ENCODE measurements around the gene DLG2.

Gene DLG2

DNA sequence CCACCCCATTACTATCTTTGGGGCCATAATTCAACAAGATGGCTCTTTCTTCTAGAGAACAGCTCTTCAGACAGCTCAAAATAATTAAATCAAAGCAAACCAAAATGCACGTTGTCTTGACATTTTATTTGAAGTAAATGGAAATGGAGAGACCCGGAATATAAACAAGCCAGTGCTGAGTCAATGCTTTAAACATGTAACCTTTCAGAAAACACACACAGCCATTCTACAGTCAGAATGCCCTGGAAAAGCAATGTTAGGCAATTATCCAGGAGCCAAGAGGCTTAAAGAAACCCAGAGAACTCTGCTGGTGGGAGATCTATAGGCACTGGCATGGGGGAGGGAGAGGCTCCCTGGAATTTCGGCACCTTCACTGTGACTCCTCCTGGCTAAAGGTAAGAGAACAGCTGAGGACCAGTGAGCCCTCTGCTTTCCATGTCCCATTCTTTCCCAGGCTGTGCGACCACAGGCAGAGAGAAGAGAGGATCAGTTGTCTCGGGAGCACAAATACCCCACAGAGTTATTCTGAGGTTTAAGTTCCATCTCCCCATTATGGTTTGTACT, 2086.9 kb downstream of the DLG2 start:
- DNase-seq (ENCODE audit: low read depth, low spot score) = no peak

DNA sequence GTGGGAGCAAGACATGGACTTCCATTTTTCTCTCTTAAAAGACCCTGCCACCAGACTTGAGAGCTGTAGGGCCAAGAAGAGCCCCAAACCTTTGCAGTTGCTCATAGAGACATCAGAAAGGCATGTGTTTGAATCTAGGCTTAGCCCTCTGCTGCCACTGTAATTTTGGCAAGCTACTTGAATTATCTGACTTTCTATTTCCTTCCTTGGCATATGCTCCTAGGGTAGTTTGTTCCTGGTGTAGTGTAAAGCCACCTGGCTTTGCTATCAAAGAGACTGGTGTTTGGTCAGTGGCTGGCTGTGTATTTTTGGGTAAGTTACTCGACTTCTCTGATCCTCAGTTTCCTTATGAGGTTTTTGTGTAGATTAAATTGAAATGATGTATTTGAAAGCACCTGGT, 2088.9 kb downstream of the DLG2 start:
- DNase-seq (ENCODE audit: low read depth, low spot score) = no peak

DNA sequence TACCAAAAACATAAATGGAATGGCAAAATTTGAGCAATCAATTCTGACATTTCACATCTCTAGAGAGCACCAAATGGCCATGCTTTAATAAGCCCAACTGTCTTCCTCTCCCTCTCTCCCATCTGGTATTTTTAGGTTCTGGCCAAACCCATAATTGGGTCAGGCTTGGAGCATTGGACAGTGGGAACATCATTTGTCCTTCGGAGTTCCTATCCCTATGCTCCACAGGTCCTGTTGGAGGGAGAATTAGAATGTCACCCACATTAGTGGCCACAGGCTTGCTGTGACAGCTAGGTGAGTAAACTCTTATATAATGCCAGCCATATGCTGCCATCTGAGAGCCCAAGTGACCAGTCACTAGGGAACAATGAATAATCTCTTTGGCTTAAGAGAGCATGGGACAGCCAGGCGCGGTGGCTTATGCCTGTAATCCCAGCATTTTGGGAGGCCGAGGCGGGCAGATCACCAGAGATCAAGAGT, 2090.0 kb downstream of the DLG2 start:
- DNase-seq (ENCODE audit: low read depth, low spot score) = no peak

DNA sequence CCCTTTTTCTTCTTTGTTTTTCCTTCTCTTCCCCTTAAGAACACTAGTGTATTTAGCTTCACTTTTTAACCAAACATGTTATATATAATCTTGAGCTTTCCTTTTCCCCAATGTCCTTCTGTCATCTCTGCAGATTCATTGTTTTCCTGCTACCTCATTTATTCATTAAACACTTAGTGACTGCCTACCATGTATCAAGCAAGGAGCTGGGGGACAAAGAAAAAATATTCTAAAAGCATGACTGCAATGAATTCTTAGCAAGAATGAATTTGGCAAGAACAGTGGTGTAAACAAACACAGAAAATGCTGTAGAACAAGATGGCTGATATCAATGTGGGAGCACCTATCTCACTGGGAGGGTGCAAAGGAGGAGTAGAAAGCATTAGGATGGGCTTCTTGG, 2094.0 kb downstream of the DLG2 start:
- DNase-seq (ENCODE audit: low read depth, low spot score) = no peak

DNA sequence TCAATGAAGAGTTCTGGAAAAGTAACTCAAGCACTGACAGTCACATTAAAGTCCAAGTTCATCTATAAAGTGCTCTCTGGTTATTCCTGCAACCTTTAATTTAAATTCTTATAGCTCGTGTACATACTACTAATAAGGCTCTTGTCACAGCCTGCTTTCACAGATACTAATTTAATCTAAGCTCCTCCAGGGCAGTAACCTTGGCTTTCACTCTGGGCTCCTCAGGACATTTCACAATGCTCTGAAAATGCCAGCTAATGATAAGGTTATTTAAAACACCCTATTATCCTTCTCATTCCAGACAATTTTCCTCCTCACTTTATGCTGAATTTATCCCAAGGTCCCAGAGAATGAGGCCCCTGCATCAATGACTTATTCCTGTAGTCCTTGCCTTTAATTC, 2098.3 kb downstream of the DLG2 start:
- no peak for DNase-seq (ENCODE audit: low read depth, low spot score)

DNA sequence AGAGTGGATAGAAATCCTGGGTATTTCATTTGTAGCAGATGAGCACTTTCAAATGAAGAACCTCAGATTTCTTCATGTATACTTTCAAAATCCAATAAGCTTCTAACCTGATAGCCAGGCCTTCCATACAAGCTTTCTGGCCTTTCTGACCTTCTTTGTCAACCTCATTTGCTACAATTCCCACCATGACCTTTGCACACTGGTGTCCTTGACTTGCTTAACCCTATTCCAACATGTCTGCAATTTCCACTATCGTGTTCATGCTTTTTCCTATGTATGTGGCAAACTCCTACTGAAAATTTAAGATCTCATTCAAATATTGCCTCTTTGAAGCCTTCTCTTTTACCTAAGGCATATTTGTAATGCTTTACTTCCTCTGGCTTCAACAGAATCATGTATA, 2098.9 kb downstream of the DLG2 start:
- no peak for DNase-seq (ENCODE audit: low read depth, low spot score)

DNA sequence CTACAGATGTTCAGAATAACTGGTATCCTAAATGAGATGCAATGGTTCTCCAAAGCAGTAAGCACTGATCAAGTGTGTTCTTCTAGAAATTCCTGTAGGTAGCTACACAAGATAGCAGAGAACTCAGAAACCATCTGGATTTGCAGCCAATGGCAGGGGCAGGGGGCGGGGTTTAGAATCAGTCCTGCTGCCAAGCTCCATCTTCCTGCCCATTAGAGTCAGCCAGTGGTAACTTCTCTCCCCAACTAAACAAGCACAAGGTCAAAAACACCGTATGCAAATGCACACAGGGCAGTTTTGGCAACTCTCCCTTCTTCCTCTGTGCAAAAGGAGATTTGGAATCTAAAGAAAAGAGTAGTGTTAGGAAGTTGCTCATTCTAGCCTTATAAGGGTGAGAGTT, 2103.5 kb downstream of the DLG2 start:
- no peak for DNase-seq (ENCODE audit: low read depth, low spot score)

DNA sequence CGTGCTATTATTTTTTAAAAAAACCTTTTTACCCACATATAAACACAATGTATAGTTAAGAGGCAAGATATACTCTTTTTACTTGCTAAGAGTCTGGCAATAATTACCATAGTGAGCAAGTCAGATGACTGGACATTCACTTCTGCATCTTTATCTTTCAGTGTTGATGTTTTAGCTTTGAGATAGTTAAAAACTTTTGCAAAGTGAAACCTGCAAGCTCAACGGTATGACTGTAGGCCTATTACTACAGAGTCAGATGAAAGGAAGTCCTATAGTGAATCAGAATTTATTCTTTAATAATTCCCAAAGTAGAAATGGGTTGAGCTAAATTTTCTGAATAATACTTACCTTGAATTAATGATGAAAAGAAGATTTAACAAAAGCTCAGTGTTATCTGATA, 2104.2 kb downstream of the DLG2 start:
- no peak for DNase-seq (ENCODE audit: low read depth, low spot score)

DNA sequence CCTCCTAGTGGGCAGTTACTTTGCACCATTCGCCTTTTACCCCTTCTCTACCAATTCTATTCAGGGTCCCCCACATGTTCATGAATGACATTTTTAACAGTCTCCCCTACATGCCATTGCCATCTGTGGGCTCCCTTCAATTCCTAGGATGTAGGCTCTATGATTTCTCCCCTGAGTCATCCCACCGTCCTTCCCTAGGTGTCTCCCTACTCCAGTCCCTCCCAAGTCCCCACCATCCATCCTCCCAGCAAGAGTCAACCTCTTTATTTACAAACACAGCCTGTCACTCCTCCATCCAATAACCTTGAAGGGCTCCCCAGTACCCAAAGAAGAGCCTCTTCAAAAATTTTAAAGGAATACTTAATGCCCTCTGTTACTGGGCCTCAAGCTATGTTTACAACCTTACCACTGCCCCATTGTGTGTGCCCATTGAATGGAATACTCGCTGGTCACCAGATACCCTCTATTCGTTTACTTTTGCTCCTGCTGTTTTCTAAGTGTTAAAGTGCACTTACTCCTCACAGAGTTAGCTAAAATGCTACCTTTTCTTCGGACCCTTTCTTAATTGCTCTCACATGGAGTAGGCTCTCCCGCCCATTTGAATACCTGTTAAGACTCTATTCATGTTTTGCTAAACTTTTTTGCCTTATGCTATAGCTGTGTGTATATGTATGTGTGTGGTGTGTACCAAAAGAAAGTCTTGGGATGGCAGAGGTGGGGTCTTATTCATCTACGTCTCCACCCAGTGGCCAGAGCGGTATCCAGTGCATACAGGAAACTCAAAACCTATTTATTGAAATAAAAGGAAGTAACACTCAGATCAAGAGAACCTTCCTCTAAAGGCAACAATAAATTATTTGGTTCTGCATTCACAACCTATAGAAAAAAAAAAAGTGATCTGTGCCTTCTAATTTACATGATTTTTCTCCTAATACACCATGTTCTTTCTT, 2105.2 kb downstream of the DLG2 start:
- DNase-seq (ENCODE audit: low read depth, low spot score) = no peak

DNA sequence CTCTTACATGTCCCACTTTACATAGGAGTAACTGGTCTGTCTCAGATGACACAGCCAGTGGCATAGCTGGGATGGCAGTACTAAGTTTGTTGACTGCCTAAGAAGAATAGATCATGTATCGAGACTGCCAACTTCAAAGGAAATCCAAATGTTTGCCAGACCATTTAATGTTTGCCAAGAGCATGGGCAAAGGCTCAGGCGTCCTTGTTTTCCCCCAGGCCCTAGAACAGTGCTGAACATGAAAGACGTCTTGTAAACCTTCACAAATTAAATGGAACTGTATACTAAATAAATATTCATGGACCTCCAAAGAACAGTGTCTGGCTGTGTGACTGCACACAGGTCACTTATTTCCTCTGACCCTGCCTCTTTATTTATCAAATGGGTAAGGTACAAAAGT, 2106.3 kb downstream of the DLG2 start:
- DNase-seq (ENCODE audit: low read depth, low spot score) = no peak

DNA sequence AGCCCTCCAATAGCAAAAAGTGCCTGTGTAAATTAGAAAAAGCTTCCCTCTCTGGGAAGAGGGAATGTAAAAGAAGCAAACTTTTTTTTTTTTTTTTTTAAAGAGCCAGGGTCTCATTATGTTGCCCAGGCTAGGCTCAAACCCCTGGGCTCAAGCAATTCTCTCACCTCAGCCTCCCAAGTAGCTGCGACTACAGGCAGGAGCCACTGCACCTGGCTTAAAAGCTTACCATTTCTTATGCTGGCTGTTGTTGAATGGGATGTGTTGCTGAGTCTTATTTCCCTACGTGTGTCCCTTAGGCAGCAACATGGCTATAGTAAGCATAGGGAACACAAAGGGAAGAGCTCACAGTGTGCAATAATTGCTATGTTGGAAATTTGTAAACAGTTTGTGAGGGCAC, 2115.5 kb downstream of the DLG2 start:
- no peak for DNase-seq (ENCODE audit: low read depth, low spot score)

DNA sequence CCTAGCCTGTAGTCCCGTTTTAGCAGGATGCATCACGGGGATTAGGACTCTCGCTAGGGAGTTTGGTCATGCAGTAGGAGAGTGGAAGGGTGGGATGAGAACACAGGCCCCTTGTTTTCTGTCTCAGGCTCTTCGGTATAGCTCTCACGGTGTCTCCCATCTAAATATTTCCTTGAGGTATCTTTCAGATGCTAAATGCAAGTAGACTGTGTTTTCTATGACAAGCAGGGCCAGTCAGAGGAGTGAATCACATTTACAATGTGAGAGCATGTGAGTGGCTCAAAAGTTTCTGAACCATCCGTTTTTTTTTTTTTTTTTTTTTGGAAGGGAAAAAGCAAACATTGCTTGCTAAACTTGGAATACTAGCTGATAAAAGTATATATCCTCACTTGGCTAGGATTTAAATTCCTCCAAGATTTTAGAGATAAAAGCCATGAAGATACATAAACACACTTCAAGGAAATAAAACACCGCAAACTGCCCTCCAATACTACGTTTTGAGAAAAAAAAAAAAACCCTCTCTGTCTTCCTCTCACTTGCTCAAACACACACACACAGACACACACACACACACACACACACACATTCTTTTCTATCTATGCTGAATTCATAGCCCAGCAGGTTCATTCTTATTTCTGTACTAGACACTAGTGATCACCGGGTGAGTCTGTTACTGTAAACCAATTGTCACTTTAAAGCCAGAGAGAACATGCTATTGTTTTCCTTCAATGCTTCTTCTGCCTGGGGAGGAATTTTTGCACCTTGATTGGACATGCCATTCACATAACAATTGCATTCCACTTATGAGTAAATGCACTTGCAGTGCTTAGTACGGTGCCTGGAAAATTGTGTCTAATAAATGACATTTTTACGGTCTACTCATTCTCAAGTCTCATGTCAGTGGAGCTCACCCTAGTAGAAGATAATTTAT, 2116.3 kb downstream of the DLG2 start:
- no peak for DNase-seq (ENCODE audit: low read depth, low spot score)

DNA sequence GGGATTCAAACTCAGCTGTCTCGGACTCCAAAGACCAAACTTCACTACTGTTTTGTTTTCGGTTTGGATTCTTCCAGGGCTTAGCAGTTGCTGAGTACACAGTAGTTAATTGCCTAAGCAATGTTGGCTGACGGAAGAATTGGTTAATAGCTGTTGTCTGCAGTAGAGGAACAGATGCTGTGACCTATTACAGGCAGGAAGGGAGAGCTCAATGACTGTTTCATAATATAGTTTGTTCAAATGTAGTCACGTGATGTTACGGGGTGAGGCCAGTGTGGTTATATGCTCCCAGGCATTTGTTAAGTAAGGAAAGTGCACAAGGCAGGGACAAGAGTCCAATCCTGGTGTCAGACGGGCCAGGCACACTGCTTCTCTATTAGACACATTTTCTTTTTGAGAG, 2118.3 kb downstream of the DLG2 start:
- no peak for DNase-seq (ENCODE audit: low read depth, low spot score)

DNA sequence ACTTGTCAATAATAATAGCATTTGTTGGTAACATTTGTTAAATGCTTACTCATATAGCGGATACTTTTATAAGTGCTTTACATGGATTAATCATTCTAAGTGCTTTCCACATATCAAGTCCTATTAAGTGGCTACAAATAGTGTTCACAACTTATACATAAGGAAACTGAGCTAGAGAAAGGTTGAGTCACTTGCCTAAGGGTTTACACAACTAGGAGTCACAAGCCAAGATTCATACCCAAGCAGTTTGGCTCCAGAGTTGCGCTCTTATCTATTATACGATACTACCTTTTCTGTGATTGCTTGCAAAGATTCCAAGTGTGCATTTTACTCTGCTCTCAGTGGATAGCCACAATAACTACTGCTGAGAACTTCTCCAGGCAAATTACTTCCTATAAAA, 2125.1 kb downstream of the DLG2 start:
- DNase-seq (ENCODE audit: low read depth, low spot score) = no peak

DNA sequence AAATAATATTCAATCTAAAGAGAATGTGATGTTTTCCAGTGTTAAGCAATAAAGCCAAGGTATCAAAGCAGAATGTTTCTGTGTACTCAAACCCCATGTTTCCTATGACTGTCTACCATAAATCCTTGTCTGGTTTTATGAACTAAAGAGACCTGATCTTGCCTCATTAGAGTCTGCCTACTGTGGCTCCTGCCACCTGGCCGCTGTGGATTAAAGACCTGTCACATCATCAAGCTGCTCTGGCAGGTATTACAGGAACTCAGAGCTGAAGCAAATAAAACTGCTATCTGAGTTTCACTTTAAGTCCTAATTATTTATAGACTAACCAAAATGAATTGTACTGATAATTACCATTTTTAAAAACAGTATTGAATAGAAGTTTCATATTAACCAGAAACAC, 2133.2 kb downstream of the DLG2 start:
- no peak for DNase-seq (ENCODE audit: low read depth, low spot score)

DNA sequence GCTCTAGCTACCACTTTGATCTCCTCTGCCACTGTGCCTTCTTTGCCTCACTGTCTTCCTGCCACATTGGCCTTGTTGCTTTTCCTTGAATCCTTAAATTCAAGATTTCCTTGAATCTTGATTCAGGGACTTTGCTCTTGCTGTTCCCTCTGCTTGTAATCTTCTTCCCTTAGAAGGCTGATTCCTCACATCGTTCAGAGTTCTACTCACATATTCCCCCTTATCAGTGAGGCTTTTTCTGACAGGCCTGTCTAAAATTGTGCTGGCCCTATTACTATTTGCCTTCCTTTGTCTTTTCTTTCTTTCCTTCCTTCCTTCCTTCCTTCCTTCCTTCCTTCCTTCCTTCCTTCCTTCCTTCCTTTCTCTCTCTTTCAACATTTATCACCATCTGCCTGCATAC, 2134.1 kb downstream of the DLG2 start:
- no peak for DNase-seq (ENCODE audit: low read depth, low spot score)

DNA sequence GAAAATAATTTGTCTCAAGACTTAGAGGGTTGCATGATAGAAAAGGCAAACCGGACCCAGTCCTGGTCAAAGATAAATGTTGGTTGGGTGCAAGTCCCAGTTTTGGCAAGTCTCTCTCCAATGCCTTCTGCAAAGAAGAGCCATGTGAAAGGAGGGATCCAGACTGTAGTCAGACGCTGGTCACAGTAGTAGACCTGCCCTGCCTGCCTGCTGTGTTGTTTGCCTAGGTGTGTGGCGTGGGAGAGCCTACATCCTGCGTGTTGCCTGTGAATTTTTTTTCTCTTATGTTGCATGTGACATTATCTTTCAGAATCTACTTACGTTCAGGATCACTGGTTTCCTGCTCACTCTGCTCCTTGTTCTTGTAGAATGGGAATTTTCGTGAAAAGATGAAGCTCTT, 2143.3 kb downstream of the DLG2 start:
- no peak for DNase-seq (ENCODE audit: low read depth, low spot score)

DNA sequence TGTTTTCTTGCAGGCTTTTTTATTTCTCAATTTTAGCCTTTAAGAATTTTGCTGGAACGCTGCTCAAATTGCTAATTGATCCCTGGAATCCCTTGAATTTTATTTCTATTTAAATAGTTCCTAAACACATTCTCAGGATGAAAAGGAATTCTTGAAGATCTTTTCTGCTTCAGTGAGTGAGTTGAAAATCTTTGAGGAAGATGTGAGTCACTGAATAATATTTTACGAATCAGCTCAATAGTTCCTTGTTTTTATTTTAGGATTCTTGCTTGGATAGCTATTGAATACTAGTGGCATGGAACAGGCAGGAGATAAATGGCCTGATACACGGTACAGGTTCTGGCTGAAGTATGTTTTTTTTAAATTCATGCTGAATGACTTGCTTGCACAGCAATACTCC, 2146.3 kb downstream of the DLG2 start:
- DNase-seq (ENCODE audit: low read depth, low spot score) = no peak

DNA sequence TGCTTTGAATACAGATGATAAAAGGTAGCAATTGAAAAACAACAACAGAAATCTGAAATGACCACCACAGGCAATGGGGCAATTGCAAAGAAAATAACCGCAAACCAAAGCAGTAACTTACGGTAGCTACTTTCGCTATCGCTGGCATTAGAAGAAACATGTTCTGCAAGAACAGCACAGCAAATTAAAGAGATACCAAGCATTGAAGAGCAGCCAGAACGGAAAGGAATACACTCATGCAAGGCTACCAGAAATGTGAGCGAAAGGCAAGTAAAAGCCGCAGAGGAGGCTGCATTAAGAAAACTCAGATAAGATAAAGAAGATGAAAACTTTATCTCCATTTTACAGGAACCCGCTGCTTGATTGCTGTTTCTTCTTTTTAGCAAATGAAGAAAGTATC, 2146.9 kb downstream of the DLG2 start:
- DNase-seq (ENCODE audit: low read depth, low spot score) = no peak

DNA sequence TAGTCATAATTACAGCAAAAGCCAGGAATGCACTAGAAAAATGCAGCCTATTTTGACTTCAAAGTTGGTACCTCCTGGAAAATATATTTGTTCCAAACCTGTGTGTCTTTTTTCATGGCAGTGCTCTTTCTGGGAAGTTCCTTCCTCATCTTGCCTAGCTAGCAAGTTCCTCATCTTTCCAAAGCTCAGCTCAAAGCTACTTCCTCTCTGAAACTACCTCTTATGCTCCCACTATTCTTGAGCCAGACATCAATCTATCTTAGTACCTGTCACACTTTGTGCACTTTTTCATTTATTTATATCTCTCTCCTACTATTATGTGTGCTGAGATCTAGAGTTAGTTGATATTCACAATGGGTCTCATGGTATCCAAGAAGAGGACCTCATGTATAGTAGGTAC, 2149.4 kb downstream of the DLG2 start:
- DNase-seq (ENCODE audit: low read depth, low spot score) = no peak

DNA sequence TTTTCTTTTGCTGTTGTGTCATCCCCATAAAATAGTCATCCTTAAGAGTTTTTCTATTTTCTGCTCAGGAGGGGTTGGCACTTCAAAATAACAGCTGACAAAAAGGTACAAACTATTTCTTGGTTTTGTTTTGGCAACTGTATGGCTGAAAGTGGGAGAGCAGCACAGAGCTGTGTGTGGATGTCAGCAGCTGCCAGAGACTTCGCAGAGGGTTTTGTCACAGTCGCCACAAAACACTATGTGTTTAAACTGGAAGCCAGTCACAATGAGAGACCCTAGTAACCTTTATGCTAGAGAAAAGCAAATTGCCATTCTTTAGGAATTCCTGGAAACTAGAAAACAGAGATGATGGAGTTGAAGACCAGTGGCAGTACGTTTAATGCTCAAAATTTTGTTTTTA, 2151.4 kb downstream of the DLG2 start:
- no peak for DNase-seq (ENCODE audit: low read depth, low spot score)

DNA sequence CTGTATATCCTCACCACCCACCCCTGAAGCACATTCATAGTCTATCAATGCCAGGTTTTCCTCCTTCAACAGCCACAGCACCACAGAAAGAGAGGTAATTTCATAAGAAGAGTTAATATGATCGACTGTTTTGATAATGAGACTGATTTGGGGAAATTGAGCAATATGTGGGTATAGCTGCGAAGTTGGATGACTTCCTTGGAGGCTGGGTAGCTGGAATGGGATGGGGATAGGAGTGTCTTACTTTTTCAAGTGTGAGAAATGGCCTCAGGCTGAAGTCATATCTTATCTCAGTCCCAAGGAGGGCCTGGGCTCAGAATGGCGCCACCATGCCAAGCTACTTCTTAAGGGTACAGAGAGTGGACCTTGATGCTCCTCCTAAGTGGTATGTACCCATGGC, 2153.4 kb downstream of the DLG2 start:
- DNase-seq (ENCODE audit: low read depth, low spot score) = no peak

Data from activated CD4-positive, CD25-positive, alpha-beta regulatory T cell treated with anti-CD3 and anti-CD28 coated beads, Interleukin-2, amount 50 U/mL, for 16 hours (primary cell).